Stomach (tissue), 9 donors: ENCODE measurements around the gene SAXO2. TPM values are rescaled to one million over a fixed set of nuclear protein-coding genes. Genes with fewer than 3 reads are reported as not detected.
A peak's percentile ranks its signal among the peaks of the same experiment; 100 is the strongest.
"Not testable (repeated sequence)": the region's sequence is repeated elsewhere in the genome, so short reads cannot be mapped to it uniquely, and the experiment has no call there.

Source experiments
- DNase-seq, 2 donors: peaks; one replicate each; pipeline versions ENCODE4 v3.0.0 to v3.0.0-alpha.2; 2013 to 2019
- H3K27ac ChIP-seq, 5 donors: fragments of 200-600 bp in 4 of 5; sonication (generic) in 4 of 5; one replicate each; pipeline ENCODE4 v1.5.1; 2013 to 2019; ENCODE audit warnings: mild to moderate bottlenecking in 1 of 5, moderate library complexity in 1 of 5
- H3K27me3 ChIP-seq, 3 donors: fragments of 200-600 bp; sonication (generic); one replicate each; pipeline ENCODE4 v1.5.1; 2017 to 2019; ENCODE audit warnings: mixed run types in 1 of 3
- H3K36me3 ChIP-seq, 4 donors: fragments of 200-600 bp; sonication (generic); 1 replicate in 3 of 4; 2 replicates in 1 of 4; pipeline ENCODE4 v1.5.1; 2016 to 2019
- H3K4me1 ChIP-seq, 4 donors: fragments of 200-600 bp; sonication (generic); one replicate each; pipeline ENCODE4 v1.5.1; 2016 to 2019
- H3K4me3 ChIP-seq, 4 donors: fragments of 200-600 bp; sonication (generic) in 3 of 4; one replicate each; pipeline ENCODE4 v1.5.1; 2016 to 2019; ENCODE audit warnings: mild to moderate bottlenecking in 1 of 4
- H3K9me3 ChIP-seq, 4 donors: fragments of 200-600 bp; sonication (generic); one replicate each; pipeline ENCODE4 v1.5.1; 2016 to 2019
- CTCF ChIP-seq, 7 experiments: fragments of 450-650 bp in 4 of 7; fragments of 200-600 bp in 3 of 7; sonication (generic) in 3 of 7; IDR thresholded peaks; one replicate each; pipeline ENCODE4 v1.5.1; 2016 to 2019; ENCODE audit warnings: antibody characterized with exemption in 7 of 7, control low read depth in 2 of 7, mild to moderate bottlenecking in 1 of 7
- EP300 ChIP-seq: sonication (generic); formaldehyde crosslinking; IDR thresholded peaks from one replicate; pipeline ENCODE4 v1.6.1; 2017; ENCODE audit warnings: antibody characterized with exemption
- POLR2A ChIP-seq, 4 donors: fragments of 450-650 bp; IDR thresholded peaks; one replicate each; pipeline ENCODE4 v1.6.1; 2016; ENCODE audit warnings: antibody characterized with exemption in 4 of 4, control low read depth in 2 of 4, mild to moderate bottlenecking in 1 of 4, moderate library complexity in 1 of 4
- POLR2AphosphoS5 ChIP-seq, 3 donors: sonication (generic); formaldehyde crosslinking; IDR thresholded peaks; one replicate each; pipeline ENCODE4 v1.6.1; 2016; ENCODE audit warnings: antibody characterized with exemption in 3 of 3
- WGBS, 5 donors: extraction: QIAGEN DNeasy Blood & Tissue Kit in 3 of 5; methylation state at CpG; one replicate each; pipeline versions ENCODE4 v1.1.5 to v1.1.7; 2013 to 2018; 5-methylcytosine and 5-hydroxymethylcytosine counted together
- intact Hi-C: fragments of 100-400 bp; cut with DNase I; formaldehyde crosslinking; loops from one replicate; pipeline ENCODE4 v1.15.1; 2023; ENCODE audit warnings: low total_unique reads
- polyA plus RNA-seq, 3 donors: library from polyadenylated mRNA; stranded (reverse); fragments of 200-250 nt; gene quantifications; one replicate each; pipeline ENCODE4 v1.2.3, GENCODE V29; 2013
- total RNA-seq, 5 donors: library from RNA; depleted of rRNA; stranded (reverse); fragments of >200 nt; gene quantifications; one replicate each; pipeline versions ENCODE4 v1.1.0 to v1.2.3, GENCODE V29; 2014 to 2016
- donor health status: healthy with polysubstance abuse.
- donor health status: Bipolar disorder and iron deficiency.
- donor health status: healthy.

SAXO2 gene
- total and polyA plus RNA-seq, 8 donors, result 0.14 to 18.7 (median 3.3) TPM; not detected in 2

GRCh38 chr15:82298520-82298919 is 35.9 kb downstream of the SAXO2 start:
- peak overlapping the region in 1 of 4 donors; percentile 1 for H3K4me3 ChIP-seq
- 4 to 56% (median 54%) methylated on average over 23 to 44 of the region's 44 CpGs for WGBS, 5 donors
- peaks cover 0 to 5% (median 2%) of the 10 kb centered on the region in 4 donors for H3K4me1 ChIP-seq
- H3K9me3 ChIP-seq, result no peaks in the 10 kb centered on the region
- intact Hi-C loops, result no loop called here
- no peak for TF ChIP-seq CTCF (IDR thresholded peaks at IDR 0.05)
- TF ChIP-seq POLR2A (IDR thresholded peaks at IDR 0.05), result no peak
- TF ChIP-seq POLR2AphosphoS5 (IDR thresholded peaks at IDR 0.05), result no peak
- TF ChIP-seq EP300, result no peak
- DNase-seq, result peak in 1 of 2 donors; percentile 76
- H3K36me3 ChIP-seq, result no peaks in the 10 kb centered on the region
- peaks cover 0 to 9% (median 3%) of the 10 kb centered on the region in 3 donors for H3K27me3 ChIP-seq
- H3K27ac ChIP-seq, result no peak overlapping the region

- H3K27me3 ChIP-seq, H3K4me3 ChIP-seq, intact Hi-C loops, H3K36me3 ChIP-seq, H3K4me1 ChIP-seq, H3K27ac ChIP-seq, H3K9me3 ChIP-seq: not testable (repeated sequence)
- DNase-seq, result peak in 1 of 2 donors; percentile 44
- 33 to 76% (median 42%) methylated on average over 3 of the region's 6 CpGs for WGBS, 5 donors
Observed at GRCh38 chr15:82299511-82299914, 36.9 kb downstream of the SAXO2 start.

GRCh38 chr15:82300326-82300725 is 37.7 kb downstream of the SAXO2 start:
- 68 to 76% (median 71%) methylated on average over 6 of the region's 6 CpGs for WGBS, 5 donors
- intact Hi-C loops, H3K4me1 ChIP-seq: not testable (repeated sequence)

GRCh38 chr15:82300883-82301282 is 38.3 kb downstream of the SAXO2 start:
- H3K4me1 ChIP-seq, result peaks cover 0 to 5% (median 2%) of the 10 kb centered on the region in 4 donors
- intact Hi-C loops, result no loop called here
- whole genome bisulfite sequencing, 5 donors, result 88 to 96% (median 93%) methylated on average over 6 to 7 of the region's 7 CpGs
- no peaks in the 10 kb centered on the region for H3K36me3 ChIP-seq
- DNase-seq, result no peak
- no peak overlapping the region for H3K27ac ChIP-seq
- H3K27me3 ChIP-seq, result peaks cover 0 to 9% (median 3%) of the 10 kb centered on the region in 3 donors
- H3K4me3 ChIP-seq, result no peak overlapping the region
- TF ChIP-seq POLR2AphosphoS5 (IDR thresholded peaks at IDR 0.05), result no peak
- H3K9me3 ChIP-seq, result no peaks in the 10 kb centered on the region

More at GRCh38 chr15:82300326-82300725, 37.7 kb downstream of the SAXO2 start:
- not testable (repeated sequence) for H3K27ac ChIP-seq, H3K36me3 ChIP-seq, H3K4me3 ChIP-seq, H3K9me3 ChIP-seq, H3K27me3 ChIP-seq, DNase-seq

GRCh38 chr15:82301296-82302016 is 38.8 kb downstream of the SAXO2 start:
- 75 to 87% (median 81%) methylated on average over 3 of the region's 3 CpGs for WGBS, 5 donors
- no peaks in the 10 kb centered on the region for H3K9me3 ChIP-seq
- TF ChIP-seq POLR2A (IDR thresholded peaks at IDR 0.05), result no peak
- H3K27ac ChIP-seq, result no peak overlapping the region
- no peaks in the 10 kb centered on the region for H3K36me3 ChIP-seq
- H3K4me3 ChIP-seq, result no peak overlapping the region
- H3K27me3 ChIP-seq, result peaks cover 0 to 9% (median 3%) of the 10 kb centered on the region in 3 donors
- H3K4me1 ChIP-seq, result peaks cover 0 to 5% (median 2%) of the 10 kb centered on the region in 4 donors
- intact Hi-C loops, result no loop called here
- DNase-seq, result no peak

- no peak for TF ChIP-seq CTCF (IDR thresholded peaks at IDR 0.05)
- no peak for TF ChIP-seq POLR2AphosphoS5 (IDR thresholded peaks at IDR 0.05)
- no peak for TF ChIP-seq POLR2A (IDR thresholded peaks at IDR 0.05)
- no peak for TF ChIP-seq EP300
- intact Hi-C loops, result no loop called here
- Histone ChIP-seq H3K36me3 (no peaks in the 10 kb centered on the region), H3K27me3 (no peaks in the 10 kb centered on the region), H3K9me3 (no peaks in the 10 kb centered on the region), H3K4me3 (no peak overlapping the region), H3K27ac (no peak overlapping the region), H3K4me1 (no peaks in the 10 kb centered on the region)
- no peak for DNase-seq
- 87 to 96% (median 92%) methylated on average over 8 to 12 of the region's 12 CpGs for WGBS, 5 donors
Observed at GRCh38 chr15:82303956-82304777, 41.5 kb downstream of the SAXO2 start.
